Measurements from ENCODE around the gene PYROXD2.

PYROXD2 gene

DNA sequence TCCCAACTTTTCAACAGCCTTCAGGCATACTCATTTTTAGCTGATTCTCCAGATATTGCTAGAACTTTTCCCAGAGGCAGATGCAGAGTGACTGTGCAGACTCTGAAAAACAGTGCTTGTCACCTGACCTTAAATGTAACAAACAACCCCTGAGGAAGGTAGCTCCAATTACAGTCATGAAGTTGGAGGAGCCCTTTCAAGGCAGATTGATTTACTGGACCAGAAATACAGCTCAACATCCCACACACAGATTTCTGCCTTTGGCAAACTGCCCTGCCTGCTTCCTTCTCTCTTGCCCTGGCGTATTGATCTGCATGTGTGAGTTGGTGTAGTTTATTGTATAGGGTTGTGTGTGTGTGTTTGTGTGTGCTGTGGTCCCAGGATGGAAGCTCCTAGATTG lies 38.5 kb downstream of the PYROXD2 start:
- in situ Hi-C loops (cut with MboI; ENCODE audit: low pct_unique_long_range_greater_than_20kb, low sequenced_read_pairs), result no loop called here
- no peak for DNase-seq

DNA sequence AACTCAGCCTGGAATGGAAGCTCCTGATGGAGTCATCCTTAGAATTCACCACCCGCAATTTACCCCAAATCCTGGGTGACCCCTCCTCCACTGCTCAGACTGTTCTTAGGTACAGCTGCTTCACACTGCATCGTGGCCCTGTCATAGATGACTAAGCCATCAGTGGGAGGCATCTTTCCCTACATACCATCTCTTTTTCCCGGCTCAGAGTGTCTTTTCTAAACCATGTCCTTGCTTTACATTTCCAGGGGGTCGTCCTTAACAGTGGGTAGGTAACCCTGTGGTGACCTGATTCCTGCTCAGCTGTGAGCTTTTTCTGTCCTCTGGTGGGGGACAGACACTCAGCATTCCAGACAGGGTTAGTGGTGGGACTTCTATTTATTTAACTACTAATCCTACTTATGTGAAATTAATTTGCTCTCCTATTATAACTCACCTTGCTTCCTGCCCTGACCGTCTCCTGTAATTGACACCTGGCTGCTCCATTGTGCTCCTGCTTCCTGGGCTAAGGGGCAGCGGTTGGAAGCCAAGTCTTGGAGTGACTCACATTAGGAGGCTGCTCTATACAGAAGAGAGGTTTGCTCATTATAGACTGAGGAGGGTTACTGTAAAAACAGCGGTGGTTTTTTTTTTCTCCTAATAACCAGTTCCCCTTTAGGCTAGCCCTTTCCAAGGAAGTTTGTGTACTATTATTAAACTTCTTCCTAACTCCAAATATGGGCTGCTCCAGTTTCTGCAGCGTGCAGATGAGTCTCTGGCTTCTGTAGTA lies 40.6 kb downstream of the PYROXD2 start:
- in situ Hi-C loops (cut with MboI; ENCODE audit: low pct_unique_long_range_greater_than_20kb, low sequenced_read_pairs), result no loop called here
- DNase-seq, result no peak

DNA sequence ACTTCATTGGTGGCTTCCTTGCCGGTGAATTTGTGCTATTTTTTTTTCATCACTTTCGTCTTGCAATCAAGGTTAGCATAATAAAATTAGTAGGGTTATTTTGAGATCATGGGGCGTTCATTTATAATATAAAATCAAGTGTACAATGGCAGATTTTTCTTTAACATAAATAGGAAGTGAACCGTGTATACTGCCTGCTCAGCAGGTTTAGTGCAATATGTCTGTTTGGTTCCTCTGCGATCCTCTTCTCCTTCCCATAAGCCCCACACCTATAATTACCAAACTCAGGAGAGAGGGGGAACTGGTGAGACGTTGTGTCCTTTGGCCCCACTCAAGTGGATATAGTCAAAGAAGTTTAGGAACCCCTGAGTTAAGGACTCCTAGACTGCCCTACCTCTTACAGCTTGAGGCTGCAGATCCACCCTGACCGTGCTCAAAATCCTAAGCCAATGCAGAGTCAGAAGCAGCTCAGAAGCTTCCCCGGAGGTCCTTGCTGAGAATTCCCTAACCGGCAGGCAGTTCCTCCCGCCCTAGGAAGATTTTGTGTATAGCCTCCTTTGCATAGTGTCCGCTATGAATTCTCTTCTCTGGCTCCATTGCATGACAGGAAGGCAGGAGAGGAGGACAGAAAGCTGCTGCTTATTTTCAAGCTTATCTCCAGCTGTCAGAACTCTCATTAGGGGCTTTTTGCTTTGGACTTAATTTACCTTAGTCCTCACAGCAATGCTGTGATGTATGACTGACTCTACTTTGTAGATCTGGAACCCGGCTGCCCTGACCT lies 41.5 kb downstream of the PYROXD2 start:
- DNase-seq, result no peak
- in situ Hi-C loops (cut with MboI; ENCODE audit: low pct_unique_long_range_greater_than_20kb, low sequenced_read_pairs), result no loop called here

DNA sequence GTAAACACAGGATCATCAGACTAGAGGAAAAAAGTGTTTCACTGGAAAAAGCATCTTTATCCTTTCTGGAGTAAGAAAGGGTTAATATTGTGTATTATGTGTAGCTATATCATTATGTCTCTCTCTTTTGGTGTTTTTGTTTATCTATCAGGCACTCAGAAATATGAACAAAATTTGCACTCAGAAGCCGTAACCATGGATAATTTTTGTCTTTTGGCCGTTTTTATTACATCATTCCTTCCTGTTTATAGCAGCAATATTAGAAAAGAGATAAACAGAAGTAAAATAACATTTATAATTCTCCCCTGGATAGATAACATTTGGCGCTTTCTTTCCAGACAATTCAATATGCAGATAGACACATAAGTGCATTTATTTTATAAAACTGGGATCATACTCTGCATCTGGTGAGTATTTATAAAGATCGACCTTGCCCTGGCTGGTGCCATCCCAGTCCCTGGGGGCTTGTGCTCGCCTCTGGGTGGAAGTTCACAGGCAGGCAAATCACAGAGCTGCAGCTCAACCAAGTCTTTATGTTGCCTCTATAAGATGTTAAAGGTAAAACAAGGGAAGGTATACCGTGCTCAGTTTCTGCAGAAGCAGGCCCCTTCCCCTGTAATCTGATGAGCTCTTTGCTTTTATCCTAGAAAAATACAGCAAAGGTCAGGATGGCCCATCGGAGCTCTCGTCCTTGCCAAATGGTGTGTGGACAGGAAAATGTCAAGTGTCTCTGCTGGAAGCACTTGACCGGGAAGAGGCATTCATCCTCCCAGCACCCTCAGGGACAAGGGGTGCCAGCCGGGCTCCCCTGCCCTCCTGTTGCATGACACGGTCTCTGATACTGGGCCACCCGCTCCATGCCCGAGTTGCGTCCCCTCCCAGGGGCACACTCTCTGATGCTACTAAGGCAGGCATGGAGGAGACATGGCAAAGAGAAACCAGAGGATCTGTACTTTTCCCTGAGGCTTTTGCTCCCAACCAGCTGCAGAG lies 43.9 kb downstream of the PYROXD2 start:
- DNase-seq, result no peak
- in situ Hi-C loops (cut with MboI; ENCODE audit: low pct_unique_long_range_greater_than_20kb, low sequenced_read_pairs), result no loop called here

DNA sequence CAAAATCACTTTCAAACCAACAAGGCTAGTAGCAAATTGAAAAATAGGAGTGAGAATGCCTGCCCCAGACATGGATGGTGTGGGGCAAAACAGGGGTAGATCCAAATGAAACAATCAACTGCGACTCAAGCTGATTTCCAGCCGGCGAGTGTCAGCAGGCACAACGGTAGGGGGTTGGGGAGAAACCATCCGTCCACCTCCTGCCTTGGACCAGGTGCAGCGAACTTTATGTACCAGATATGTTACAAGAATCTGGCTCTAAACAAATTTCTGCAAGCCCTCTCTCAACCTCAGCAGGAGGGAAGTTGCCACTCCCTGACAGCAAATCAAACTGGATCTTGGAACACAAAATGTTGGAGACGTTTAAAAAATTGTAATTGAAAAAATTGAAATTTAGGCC lies 45.2 kb downstream of the PYROXD2 start:
- DNase-seq, result no peak
- in situ Hi-C loops (cut with MboI; ENCODE audit: low pct_unique_long_range_greater_than_20kb, low sequenced_read_pairs), result no loop called here

DNA sequence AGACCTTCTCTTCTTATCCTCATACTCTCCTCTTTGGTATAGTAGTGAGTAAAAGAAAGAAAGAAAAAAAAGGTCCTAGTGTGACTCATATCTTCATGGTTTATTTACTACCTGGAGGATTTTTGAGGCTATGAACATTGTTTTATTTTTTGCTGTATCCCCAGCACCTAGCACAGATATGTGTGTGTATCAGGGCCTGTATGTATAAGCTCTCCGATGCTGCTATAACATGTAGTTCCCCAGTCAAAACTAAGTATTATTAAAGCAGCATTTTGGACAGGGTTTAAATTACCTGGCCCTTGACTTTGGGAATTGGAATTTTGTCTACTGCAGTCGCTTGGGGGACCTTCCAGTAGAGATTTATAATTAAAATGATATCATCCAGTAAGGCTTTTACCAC lies 46.3 kb downstream of the PYROXD2 start:
- DNase-seq, result no peak
- in situ Hi-C loops (cut with MboI; ENCODE audit: low pct_unique_long_range_greater_than_20kb, low sequenced_read_pairs), result no loop called here

DNA sequence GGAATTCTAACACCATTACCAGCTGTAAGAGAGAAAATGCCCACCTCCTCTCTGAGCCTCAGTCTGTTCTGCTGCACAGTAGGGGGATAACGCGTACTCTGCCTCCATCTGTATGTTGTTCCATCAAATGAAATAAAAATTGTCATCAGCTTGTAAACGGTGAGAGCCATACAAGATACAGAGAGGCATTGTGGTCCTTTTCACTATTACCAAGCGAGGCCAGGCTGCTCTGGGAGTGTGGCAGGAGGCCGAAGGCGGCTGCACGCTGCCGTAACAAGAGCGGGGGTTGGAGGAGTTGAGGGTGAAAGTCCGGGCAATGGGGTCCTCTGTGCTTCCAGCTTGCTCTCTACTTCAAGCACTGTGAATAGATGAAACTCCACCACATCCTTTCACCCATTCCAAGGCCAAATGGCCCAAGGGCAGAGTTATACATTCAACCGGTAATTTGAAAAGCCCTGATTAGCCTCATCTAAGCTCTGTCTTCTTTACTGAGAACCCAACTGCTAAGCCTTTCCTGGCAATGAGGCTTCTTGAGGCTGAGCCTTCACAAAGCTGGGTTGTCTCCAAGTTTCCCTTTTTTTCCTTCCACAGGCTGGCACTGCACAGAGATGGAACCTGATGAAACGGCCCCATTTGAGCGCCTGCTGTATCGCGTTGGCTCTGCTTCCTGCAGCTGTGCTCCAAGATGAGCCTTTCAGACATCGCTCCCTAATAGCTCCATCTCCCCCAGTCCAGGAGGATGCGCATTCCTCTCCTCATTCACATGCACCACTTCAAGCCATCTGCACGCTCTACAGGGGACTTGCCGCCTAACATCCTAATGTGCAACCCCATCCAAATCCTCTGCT lies 47.2 kb downstream of the PYROXD2 start:
- no peak for DNase-seq
- in situ Hi-C loops (cut with MboI; ENCODE audit: low pct_unique_long_range_greater_than_20kb, low sequenced_read_pairs), result no loop called here

DNA sequence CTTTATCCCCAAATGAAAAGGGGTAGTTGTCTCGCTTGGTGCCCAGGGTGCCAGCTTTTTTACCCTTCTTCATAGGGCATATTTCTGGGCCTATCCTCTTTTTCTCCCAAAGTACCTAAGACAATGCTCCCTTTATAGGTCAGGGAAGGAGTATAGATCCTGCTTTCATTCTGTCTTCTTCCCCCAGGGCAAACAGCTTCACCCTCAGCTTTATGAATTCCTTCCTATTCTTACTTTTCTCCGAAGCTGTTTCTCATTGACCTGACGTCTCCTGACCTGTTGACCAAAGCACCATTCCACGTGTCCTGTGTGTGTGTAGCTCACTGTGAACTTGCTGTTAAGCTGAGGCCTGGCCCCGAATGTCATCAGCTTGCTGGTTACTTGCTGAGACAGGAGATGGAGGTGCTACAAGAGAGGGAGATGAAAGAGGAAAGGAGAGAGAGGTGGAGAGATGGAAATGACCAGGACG lies 48.9 kb downstream of the PYROXD2 start:
- in situ Hi-C loops (cut with MboI; ENCODE audit: low pct_unique_long_range_greater_than_20kb, low sequenced_read_pairs), result no loop called here
- DNase-seq, result no peak

DNA sequence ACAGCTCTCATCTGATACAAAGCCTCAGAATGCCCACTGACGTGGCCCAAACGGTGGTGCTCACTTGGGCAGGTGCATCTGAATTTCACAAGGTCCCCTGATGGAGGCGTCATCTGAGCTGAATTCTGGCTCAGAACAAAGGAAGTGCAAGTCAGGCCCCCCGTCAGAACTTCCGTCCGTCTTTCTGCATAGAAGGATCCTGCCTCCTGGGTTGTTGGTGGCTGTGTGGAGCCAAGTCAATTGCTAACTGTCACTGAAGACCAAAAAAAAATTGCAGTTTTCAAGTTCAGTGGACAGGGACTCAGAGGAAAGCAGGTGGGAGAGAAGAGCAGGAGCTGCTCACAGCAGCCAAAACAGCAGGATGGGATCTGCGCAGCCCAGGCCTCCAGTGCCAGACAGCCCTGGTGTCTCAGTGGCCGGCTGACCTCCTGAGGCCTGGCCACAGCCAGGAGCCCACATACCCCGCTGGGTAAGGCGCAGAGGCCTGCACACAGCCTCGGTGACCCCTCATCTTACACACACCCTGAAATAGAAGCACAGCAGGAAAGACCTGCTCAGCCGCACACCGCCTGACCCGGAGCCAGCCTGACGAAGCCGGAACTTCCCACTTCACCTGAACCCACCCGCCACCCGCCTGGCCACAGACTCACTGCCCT lies 49.4 kb downstream of the PYROXD2 start:
- DNase-seq, result no peak

DNA sequence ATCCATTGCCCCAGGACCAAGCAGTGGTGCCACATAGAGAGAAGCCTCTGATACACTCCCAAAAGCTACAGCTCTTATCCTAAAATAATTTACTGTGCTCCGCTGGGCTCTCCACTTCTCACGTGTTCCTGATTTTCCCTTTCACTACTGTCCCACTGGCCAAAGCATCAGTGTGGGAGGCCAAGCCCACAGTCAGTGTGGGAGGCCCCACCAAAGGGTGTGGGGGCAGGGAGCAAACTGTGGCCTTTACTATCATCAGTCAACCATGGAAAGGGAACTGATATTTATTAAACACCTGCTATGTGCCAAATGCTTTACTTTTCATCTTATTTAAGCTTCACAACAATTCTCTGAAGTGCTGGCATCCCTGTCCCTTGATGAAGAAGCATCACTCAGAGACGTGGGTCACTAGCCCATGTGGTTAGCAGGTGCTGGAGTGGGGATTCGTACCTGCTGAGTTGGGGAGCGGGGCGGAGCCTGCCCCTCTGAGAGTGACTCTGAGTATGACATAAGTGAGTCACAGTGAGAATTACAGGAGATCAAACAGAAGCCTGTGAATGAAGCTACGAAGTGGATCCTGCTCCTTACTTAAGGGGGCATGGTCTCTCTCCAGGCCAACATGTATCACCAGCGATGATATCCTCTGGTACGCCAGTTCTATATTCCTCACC lies 50.4 kb downstream of the PYROXD2 start:
- no peak for DNase-seq
- in situ Hi-C loops (cut with MboI; ENCODE audit: low pct_unique_long_range_greater_than_20kb, low sequenced_read_pairs), result no loop called here

More for the DNA sequence above, 49.4 kb downstream of the PYROXD2 start:
- in situ Hi-C loops (cut with MboI; ENCODE audit: low pct_unique_long_range_greater_than_20kb, low sequenced_read_pairs), result no loop called here

DNA sequence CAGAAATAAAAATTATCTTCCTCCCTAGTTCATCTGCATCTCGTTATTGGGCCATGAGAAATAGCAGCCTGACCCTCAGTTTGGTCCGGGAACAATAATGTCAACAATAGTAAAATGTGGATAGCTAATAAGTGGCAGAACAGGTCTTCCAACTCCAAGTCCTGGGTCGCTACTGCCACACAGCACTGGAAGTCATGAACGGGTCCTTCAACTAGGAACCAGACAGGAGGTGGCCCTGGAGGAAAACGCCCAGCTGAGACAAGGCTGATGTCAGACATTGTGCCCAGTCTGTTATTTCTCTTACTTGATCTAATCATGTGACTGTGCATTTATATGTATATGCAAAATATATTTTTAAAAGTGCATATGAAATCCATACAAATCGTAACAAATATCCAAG lies 51.8 kb downstream of the PYROXD2 start:
- DNase-seq, result no peak
- in situ Hi-C loops (cut with MboI; ENCODE audit: low pct_unique_long_range_greater_than_20kb, low sequenced_read_pairs), result no loop called here

DNA sequence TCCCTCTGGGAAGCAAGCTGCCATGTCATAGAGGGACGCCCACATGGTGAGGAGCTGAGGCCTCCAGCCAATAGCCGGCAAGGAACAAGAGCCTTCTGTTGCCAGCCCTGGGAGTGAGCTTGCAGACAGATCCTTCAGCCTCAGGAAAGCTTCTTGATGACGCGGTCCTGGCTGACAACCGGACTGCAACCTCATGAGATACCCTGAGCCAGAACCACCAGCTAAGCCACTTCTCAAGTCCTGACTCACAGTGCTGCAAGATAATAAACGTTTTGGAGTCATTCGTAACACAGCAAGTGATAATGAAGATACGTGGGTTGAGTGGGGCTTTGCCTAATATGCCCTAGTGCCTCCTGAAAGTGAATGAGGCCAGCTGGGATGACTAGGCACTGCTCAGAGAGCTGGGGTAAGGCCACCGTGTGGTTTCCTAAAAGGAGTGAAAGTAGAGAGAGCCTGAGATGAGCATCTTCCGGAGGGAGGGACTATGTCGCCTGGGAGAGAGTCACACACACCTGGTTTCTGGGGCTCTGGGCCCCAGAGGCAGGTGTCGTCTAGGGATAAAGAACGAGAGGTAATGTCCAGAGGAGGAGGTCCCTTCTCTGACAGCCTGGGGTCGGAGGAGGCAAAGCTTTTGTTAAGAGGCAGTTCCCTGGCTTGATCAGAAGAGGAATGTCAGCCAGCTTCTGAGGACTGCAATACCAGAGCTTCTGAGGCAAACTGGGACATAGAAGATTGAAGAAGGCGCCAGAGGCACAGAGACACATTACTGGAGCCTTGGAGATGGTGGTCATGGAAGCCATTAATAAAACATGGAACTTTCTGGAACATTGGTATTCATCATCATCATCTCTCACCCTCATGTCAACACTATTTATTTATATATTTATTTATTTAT lies 53.6 kb downstream of the PYROXD2 start:
- in situ Hi-C loops (cut with MboI; ENCODE audit: low pct_unique_long_range_greater_than_20kb, low sequenced_read_pairs), result no loop called here
- DNase-seq, result no peak

DNA sequence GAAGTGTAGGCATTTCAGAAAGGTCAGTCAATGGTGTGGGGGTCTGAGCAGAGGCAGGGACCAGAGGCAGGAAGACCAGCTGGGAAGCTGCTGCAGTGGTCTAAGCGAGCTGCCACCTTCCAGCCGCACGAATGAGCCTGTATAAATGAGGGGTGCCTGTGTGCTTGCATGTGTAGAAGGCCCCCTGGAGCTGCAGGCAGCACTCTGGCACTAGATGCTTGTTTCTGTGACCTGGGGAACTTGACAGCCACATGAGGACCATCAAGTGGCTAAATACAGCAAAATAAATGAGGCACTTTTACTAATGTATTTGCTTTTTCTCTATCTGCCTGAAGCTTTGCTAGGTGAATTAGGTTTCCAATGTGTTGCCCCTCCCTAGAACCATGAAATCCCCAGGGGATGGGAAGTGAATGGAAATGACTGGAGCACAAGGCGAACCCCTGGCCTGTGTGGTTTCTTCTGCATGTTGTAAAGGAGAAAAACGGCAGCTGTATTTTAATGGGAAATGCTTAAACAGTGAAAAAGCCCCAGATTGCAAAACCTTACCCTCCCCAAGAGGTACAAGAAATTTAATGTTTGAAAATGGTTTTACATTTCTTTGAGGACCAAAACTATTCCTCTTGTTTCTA lies 57.7 kb downstream of the PYROXD2 start:
- in situ Hi-C loops (cut with MboI; ENCODE audit: low pct_unique_long_range_greater_than_20kb, low sequenced_read_pairs), result no loop called here
- DNase-seq, result no peak

DNA sequence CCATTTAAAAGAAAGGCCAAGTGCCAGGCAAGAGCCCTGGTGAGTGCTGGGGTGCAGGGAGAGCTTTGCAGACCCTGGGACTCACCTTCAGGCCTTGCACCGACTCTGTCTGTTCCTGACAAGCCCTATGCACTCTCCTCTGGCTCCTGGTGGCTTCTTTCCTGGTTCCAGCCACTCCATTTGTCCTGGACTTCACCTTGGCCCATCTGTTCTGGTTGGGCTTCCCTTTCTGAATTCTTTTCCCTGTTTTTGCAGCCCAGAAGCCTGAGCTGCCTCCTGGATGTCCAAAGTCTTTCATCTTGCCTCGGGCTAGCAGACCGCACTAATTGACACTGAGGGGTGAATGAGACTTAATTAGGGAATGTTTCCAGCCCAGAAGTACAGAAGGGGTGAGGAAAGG lies 60.5 kb downstream of the PYROXD2 start:
- DNase-seq, result no peak
- in situ Hi-C loops (cut with MboI; ENCODE audit: low pct_unique_long_range_greater_than_20kb, low sequenced_read_pairs), result no loop called here

DNA sequence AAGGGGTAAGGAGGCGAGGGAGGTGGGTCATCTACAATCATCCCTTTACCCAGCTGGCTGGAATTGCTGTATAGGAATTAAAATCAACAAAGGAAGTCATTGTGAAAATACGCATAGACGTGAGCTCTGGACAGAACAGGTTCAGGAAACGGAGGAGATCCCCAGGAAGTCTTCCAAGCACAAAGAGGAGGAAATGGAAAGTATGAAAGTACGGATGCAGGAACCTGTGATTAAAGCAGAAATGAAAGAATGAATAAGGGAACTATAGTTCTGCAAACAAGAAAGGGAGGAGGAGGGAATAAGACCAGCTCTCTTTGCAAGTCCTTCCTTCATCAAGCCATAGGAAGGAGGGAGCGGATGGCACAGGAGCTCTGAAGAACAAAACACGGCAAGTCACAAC lies 61.8 kb downstream of the PYROXD2 start:
- no peak for DNase-seq
- in situ Hi-C loops (cut with MboI; ENCODE audit: low pct_unique_long_range_greater_than_20kb, low sequenced_read_pairs), result no loop called here

DNA sequence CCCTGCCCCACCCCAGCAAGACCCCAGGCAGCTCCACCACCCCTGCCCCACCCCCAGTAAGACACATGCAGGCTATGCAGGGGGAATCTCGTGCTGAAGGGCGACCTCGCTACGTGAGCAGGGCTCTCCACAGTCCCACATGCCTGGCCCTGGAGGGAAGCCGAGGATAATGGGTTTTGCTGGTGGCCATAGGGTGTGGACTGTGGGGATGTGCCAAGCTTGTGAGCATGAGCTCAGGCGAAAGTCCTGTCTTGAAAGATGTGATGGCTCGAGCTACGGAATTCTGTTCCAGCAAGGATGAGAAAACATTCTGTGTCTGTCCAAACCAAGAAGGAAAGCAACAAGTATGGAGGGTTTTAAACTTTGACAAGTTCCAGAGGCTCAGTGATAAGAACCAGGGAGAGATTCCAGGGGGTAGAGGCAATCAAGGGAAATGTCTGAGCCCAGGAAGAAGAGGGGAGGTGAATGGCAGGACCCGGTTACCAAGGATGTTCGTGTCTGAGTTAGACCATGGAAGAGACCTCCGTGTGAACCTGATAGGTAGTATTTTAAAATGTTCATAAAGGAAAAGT lies 63.1 kb downstream of the PYROXD2 start:
- DNase-seq, result no peak
- in situ Hi-C loops (cut with MboI; ENCODE audit: low pct_unique_long_range_greater_than_20kb, low sequenced_read_pairs), result no loop called here
